HG03175 (cell line): ENCODE measurements around the gene OLFML2A.

ENCODE experiments used
- ATAC-seq: cut with Tn5 transposase; IDR thresholded peaks from one replicate; pipeline ENCODE4 v1.9.1; 2021; ENCODE audit warnings: mild to moderate bottlenecking, moderate library complexity; ENCODE audit not compliant: unreplicated experiment

The OLFML2A gene

DNA sequence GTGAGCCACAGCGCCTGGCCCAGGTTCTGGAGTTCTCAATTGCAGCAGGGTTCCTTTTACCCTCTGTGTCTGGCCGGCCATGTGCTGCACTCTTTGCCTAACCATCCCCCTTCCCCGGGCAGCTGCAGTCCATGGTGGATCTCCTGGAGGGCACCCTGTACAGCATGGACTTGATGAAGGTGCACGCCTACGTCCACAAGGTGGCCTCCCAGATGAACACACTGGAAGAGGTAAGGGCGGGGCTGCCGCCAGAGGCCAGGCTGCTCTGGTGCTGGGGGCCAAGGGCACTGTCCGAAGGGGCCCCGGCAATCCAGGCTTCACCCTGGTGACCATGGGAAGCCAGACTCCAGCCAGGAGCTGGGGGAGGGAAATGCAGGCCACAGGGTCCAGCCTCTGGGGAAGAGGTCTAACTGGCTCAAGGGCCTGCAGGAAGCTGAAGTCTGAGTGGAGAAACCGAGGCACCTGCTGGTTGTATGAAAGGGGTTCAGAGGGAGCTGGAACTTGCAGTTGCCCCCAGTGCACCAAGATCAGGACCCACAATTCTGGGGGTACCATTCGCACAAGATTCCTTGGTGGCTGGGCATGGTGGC, 18.1 kb downstream of the OLFML2A start:
- ATAC-seq, result no peak

DNA sequence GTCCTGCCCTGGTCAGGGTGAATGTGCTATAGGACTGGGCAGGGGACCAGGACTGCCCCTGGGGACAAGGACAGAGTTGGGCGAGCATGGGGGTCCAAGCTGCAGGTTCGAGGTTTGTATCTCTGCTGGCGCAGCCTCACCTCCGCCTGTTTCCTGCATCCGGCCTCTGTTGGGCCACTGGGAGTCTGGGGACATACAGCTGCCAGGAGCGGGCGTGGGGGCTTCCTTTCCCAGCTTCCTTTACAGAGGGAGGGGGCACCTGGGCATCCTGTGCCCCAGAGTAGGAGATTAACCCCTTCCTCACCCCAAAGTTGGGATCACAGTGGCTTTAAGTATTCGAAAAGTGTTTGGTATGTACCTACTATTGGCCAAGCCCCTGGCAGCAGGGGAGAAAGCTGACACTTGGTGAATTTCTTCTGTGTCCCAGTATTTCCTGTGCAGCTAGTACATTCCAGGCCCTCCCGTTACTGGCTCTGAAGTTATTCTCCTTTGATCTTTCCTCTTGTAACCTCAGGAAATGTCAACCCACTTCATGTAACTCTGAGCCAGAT, 19.0 kb downstream of the OLFML2A start:
- no peak for ATAC-seq

DNA sequence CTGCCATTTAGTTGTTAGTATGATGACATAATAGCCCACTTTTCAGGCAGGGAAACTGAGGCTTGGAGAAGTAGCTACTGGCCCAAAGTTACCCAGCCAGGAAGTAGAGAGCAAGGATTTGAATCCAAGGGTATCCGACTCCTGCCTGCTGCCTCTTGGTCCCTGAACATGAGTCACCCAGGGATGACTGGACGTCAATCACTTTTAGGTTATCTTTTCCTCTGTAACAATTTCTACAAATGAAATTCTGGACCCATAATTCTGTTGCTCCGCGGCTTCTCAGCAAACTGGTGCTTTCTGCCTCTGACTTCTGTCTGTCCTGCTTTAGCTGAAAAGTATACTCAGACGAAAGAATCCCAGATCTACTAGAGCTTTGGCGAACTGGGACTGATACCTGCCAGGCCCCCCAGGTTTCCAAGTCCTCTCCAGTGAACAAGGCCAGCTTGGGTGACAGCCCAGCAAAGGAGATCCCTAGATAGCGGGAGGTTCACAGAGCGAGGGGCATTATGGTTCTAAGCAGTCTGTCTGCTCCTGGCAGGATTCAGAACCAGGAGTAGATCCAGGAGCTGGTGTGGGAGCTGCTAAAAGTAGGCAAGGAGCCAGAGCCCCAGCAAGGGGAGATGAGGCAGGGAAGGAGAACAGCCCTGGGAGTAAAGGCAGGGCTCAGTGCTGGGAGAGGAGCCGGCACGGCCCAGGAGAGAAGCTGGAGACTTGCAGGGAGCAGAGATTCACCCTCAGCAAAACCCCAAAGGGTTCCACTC, 20.6 kb downstream of the OLFML2A start:
- no peak for ATAC-seq

DNA sequence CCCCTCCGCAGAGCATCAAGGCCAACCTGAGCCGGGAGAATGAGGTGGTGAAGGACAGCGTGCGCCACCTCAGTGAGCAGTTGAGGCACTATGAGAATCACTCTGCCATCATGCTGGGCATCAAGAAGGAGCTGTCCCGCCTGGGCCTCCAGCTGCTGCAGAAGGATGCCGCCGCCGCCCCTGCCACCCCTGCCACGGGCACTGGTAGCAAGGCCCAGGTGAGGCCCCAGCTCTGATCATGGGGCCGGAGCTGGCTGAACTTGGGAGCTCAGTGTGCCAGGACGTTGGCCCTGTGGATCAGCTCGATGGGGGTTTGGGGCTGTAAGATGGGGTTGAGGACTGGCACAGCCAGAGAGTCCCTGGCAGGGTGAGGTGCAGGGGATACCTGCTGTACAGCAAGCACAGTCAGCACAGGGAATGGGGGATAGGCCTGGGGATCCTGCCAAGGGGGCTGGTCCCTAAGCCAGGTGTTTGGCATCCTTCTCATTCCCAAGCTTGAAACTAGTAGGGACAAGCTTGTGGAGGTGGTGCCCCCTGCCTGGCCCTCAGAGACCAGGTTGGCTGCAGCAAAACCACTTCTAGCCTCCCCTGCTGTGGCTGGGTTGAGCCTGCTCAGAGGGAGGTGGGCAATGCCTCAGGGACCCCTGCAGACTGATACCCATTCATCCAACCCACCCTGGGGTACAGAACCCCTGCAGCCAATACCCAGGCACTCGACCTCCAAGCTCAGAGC, 22.5 kb downstream of the OLFML2A start:
- ATAC-seq, result no peak

DNA sequence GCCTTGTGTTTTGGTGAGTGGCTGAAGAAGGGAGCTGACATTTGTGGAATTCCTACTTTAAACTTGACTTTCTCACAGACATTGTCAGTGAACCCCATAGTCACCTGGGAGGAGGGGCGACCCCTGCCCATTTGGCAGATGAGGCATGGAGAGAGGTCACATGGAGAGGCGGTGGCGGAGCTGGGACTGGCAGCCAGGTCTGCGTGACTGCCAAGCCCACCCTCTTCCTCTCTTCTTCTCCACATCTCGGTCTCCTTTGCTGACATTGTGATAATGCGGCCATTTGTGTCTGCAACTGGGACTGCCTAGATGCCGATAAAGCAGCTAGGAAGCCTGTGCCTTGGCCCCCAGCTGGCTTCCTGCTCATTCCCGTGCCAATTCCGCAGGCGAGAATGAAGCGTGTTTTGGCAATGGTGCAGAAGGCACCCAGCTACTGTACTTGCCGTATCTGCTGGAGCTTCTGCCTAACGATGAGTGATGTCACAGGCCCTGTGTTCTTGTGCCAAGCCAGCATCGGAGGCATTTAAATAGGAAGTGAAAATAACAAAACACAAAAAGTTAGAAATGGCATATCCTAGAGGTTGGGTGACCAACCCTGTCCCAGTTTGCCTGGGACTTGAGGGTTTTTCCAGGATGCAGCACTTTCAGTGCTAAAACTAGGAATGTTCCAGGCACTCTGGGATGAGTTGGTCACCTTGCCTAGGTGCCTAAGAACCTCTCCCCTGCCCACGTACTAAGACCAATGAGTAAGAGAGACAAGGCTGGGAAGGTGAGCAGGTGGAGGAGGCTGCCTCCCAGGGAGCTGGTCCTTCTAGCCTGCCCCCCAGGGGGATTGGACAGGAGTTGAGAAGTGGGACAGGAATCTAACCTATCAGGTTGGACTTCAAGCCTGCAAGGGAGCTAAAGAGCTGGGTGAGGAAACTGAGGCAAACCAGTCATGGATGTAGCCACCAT, 23.6 kb downstream of the OLFML2A start:
- ATAC-seq, result no peak

DNA sequence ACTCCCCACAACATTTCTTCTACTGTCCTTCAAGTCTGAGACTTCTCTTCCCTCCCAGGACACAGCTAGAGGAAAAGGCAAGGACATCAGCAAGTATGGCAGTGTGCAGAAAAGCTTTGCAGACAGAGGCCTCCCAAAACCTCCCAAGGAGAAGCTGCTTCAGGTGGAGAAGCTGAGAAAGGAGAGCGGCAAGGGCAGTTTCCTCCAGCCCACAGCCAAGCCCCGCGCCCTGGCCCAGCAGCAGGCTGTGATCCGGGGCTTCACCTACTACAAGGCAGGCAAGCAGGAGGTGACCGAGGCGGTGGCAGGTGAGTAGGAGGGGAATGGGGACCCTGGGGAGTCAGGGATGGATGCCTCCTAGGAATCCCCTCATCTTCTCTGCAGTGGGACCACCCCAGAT, 24.4 kb downstream of the OLFML2A start:
- no peak for ATAC-seq

DNA sequence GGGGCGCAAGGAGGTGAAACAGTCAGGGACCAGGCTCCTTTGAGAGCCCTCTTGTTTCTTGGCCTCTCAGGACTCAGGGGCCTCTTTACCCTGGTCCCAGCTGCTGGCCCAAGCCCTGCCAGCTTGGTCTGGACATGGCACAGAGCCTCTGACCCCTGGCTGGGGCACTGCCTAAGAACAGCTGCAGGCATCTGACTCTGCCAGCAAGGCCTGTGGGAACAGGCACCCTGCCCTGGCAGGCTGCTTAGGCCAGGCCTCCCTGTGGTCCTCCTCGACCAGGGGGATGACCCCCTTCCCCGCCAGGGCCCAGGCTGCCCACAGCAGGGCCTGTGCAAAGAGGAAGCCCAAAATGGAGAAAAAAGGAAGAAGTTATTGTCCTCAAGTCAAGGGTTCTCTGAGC, 25.5 kb downstream of the OLFML2A start:
- no peak for ATAC-seq

DNA sequence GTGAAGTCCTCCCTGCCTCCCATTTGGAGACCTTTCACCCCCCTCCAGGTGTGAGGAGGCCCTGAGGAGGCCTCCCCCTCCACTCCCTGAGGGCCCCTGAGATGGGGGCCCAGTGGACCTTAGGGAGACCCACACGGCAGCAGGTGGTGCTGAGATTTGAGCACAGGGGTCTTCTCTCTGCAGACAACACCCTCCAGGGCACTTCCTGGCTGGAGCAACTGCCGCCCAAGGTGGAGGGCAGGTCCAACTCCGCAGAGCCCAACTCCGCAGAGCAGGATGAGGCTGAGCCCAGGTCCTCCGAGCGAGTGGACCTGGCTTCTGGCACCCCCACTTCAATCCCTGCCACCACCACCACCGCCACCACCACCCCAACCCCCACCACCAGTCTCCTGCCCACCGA, 27.0 kb downstream of the OLFML2A start:
- ATAC-seq, result no peak

DNA sequence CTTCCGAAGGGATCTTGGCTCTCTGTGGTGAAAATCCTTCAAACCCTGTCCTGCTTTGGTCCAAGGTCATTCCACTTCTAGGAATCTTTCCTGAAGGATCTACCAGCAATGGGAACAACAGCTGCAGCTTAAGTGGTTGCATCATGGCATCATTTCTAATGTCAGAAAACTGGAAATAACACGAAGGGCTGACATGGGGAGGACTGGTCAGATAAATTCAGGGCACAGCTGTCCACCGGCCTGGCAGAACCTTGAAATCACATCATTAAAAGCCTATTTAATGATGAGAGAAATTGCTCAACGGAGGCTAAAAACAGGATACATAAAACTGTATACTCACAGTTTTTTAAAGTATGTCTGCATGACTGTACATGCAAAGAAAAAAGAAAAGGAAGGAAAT, 28.3 kb downstream of the OLFML2A start:
- ATAC-seq, result no peak

DNA sequence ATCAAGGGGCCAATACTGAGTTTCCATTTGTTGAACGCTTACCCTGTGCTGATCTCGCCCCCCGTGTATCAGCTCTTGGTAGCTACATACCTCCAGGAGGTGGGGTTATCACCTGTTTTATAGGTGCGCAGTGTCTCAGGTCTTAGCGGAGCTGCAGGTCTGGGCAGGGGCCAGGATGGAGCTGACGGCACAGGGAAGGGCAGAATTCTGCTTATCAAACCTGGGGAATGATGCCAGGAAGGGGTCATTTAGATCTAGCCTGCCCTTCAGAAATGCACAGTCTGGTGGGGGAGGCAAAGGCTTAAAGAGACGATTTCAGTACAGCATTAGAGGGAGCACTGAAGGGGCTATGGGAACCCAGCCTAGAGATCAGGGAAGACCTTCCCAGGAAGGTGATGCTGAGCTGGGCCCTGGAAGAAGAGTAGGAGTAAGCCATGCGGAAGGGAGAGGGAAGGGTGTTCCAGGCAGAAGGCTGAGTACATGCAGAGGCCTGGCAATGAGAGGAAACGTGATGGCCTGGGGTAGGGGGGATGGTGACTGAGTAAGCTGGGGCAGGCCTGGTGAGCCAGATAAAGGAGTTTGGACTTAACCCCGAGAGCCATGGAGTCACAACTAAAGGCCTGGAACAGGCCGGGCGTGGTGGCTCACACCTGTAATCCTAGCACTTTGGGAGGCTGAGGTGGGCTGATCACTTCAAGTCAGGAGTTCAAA, 31.5 kb downstream of the OLFML2A start:
- no peak for ATAC-seq

DNA sequence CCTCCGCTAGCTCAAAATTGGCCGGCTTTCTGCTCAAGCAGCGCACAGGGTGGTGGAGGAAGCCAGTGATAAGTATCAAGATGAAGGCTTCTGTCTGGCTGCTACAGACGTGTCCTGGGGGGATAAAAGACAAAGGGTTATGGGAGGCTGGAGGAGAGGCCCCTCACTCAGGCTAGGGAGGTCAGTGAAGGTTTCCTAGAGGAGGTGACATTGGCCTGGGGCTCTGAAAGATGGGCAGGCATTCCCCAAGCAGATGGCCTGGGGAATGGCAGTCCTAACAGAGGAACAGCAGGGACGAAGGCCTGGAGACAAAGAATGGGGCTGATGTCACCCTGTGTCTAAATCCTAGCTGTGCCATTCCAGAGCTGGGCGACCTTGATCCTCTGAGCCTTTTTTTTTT, 32.3 kb downstream of the OLFML2A start:
- no peak for ATAC-seq

DNA sequence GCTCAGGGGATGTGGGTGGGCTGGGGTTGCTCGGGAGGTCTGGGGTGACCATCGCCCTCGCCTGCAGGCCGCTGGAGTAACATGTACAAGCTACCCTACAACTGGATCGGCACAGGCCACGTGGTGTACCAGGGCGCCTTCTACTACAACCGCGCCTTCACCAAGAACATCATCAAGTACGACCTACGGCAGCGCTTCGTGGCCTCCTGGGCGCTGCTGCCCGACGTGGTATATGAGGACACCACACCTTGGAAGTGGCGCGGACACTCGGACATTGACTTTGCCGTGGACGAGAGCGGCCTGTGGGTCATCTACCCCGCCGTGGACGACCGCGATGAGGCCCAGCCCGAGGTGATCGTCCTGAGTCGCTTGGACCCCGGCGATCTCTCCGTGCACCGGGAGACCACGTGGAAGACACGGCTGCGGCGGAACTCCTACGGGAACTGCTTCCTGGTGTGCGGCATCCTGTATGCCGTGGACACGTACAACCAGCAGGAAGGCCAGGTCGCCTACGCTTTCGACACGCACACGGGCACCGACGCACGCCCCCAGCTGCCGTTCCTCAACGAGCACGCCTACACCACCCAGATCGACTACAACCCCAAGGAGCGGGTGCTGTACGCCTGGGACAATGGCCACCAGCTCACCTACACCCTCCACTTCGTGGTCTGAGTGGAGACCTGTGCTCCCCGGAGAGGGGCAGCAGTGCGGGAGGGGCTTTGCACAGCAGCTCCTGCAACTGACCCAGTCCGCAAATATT, 33.0 kb downstream of the OLFML2A start:
- ATAC-seq, result no peak

DNA sequence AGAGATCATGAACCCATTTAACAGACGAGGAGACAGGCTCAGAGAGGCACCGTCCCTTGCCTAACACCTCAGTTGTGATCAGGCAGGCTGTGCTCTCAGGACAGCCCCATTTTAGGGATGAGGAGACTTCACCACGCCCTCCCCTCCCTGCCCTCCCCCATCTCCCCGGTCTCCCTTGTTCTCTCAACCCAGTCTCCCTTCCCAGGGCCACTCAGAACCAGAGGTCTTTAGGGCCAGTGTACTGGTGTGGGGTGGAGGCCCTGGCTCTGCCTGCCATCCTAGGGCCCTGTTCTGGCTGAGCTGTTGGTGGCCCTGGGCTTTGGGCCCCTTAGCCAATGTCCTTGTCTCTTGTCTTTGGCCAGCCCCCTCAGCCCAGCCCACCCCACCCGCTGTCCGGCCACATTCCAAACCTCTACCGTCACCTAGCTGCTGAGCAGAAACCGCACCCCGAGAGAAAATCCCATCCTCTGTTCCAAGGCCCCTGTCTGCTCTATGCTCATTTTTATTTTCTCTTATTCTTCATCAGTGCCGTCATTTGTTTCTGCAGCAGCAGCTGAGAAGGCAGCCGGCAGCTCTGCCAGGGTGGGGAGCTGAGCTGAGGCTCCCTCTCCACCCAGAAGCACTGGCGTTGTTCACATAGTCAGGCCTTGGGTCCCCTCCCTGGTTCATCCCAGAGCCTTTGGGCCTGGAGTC, 33.9 kb downstream of the OLFML2A start:
- no peak for ATAC-seq

DNA sequence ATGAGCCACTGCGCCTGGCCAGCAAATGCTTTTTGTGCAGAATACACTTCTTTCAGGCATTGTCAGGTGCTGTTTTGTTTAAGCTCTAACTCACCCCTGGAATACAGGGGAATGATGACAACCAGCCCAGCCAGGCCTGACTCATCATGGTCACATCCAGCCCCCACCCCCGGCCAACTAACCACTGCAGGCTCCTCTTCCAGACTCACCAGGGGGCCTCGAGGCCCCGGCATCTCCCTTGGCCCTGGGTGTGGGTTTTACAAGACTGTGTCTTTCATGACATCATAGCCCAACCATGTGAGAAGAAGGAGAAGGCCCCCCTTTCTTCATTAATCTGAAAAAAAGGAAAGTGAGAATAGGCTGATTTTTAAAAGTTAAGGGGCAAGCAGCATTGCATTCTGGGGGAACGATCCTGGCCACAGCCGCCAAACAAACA, 35.5 kb downstream of the OLFML2A start:
- no peak for ATAC-seq

DNA sequence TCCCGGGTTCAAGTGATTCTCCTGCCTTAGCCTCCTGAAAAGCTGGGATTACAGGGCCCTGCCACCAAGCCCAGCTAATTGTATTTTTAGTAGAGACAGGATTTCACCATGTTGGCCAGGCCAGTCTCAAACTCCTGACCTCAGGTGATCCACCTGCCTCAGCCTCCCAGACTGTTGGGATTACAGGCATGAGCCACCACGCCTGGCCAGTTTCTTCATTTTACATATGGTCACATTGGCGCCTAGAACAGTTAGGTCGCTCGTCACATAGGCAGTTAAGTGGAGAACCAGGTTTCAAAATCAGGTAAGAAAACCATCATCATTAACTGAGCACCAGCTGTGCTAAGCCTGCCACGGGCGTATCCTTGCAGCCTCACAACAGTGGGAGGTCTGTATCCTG, 36.1 kb downstream of the OLFML2A start:
- ATAC-seq, result no peak

DNA sequence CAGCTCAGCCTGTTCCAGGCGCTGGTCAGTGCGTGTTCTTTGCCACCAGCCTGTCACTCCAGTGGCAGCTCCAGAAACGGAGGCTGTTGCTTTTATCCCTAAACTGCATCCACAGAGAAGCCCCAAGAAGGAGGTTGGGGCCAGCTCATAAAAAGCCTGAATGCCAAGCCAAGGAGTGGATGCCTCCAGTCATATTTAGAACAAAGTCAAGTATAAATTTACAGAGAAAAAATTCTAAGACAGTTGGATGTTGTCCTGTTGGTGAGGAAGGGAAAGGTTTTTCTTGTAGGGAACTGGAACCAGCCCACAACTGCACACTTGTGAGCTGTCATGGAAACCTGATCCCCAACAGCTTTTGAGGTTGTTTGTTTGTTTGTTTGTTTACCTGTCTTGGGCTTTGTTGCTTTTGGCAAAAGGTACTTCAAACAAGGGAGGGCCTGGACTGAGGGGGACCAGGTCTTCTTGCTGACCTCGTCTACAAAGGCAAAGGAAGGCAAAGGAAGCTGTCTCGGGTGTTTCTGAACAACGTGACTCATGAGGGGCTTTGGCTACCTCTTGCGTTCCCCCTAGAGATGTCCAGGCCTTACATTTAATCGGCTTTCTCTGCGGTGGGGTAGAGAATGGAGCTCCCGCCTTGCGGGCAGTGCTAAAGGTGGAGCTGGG, 36.7 kb downstream of the OLFML2A start:
- no peak for ATAC-seq

DNA sequence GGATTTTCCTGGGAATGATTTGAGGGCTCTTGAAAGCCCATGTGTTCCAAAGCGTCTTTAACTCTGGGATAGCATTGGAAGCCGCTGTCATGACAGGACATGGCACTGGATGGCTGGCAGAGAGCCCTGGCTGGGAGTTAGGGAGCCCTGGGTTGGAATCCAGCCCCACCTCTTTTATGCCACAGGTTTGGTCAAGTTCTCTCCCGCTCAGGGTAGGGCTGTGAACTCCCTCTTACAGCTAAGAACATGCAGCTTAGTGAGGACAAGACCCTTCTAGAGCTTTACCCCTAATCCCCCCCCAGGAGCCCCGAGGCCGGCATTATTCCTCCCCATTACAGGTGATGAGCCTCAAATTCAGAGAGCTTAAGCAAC, 37.2 kb downstream of the OLFML2A start:
- no peak for ATAC-seq

DNA sequence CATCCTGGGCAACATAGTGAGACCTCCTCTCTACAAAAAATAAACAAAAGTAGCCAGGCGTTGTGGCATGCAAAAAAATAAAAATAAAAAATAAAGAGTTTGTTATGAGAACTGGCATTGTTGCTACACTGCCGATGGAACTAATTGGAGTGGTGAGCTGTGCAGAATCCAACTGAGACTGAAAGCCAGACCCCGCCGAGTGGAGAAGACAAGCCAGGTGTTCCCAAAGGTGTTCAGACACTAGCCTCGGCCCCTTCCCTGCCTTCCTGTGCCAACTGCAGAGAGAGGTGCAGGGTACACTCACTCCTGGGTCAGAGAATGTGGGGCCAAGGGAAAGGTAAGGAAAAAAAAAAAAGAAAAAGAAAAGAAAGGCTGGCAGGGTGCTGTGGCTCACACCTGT, 38.7 kb downstream of the OLFML2A start:
- ATAC-seq, result no peak
